Mucosa of rectum (tissue), 2 donors: ENCODE data around the gene AFF3.

ENCODE experiments used
- H3K27ac ChIP-seq, 2 donors: one replicate each; pipeline ENCODE4 v1.7.0; 2013; ENCODE audit warnings: inconsistent platforms in 2 of 2, low read depth in 2 of 2, low read length in 2 of 2
- H3K27me3 ChIP-seq, 2 donors: one replicate each; pipeline ENCODE4 v1.7.0; 2013; ENCODE audit warnings: low read length in 2 of 2; ENCODE audit not compliant: control insufficient read depth in 2 of 2, insufficient read depth in 2 of 2
- H3K36me3 ChIP-seq, 2 donors: one replicate each; pipeline ENCODE4 v1.7.0; 2013; ENCODE audit warnings: low read length in 2 of 2; ENCODE audit not compliant: control insufficient read depth in 2 of 2, insufficient read depth in 2 of 2
- H3K4me1 ChIP-seq, 2 donors: one replicate each; pipeline ENCODE4 v1.7.0; 2013; ENCODE audit warnings: low read length in 2 of 2, mild to moderate bottlenecking in 1 of 2; ENCODE audit not compliant: control insufficient read depth in 2 of 2, insufficient read depth in 2 of 2
- H3K4me3 ChIP-seq, 2 donors: one replicate each; pipeline ENCODE4 v1.7.0; 2013; ENCODE audit warnings: low read length in 2 of 2
- H3K9ac ChIP-seq, 2 donors: one replicate each; pipeline ENCODE4 v1.7.0; 2013; ENCODE audit warnings: low read length in 2 of 2, low read depth in 1 of 2, mild to moderate bottlenecking in 1 of 2
- H3K9me3 ChIP-seq, 2 donors: one replicate each; pipeline ENCODE4 v1.7.0; 2013; ENCODE audit warnings: low read length in 2 of 2; ENCODE audit not compliant: control insufficient read depth in 2 of 2
- donor health status: healthy.
- donor health status: Normal muscosa, but diverticular disease.

AFF3 gene

DNA sequence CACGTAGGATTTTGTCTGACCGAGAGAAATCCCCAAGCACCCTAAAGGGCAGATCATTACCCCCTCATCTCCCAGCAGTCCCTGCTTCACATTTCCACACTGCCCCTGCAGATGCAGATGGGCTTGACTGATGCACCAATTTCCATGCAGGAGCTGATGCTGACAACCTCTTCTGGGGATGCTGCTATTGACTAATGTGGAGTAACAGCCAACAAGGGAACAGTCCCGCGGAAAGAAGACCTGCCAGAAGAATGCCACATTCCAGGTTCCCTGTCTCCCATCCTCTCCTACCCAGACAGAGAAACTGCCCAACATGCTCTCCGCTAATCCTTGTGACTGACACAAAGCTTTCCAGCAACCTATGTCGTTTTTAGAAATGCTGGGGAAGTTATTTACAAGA is 91.7 kb downstream of the AFF3 start:
- Histone ChIP-seq H3K4me3 (no peak overlapping the region), H3K27me3 (no peaks in the 10 kb centered on the region), H3K36me3 (no peaks in the 10 kb centered on the region), H3K9me3 (no peaks in the 10 kb centered on the region), H3K9ac (no peak overlapping the region), H3K4me1 (no peaks in the 10 kb centered on the region), H3K27ac (no peak overlapping the region)

DNA sequence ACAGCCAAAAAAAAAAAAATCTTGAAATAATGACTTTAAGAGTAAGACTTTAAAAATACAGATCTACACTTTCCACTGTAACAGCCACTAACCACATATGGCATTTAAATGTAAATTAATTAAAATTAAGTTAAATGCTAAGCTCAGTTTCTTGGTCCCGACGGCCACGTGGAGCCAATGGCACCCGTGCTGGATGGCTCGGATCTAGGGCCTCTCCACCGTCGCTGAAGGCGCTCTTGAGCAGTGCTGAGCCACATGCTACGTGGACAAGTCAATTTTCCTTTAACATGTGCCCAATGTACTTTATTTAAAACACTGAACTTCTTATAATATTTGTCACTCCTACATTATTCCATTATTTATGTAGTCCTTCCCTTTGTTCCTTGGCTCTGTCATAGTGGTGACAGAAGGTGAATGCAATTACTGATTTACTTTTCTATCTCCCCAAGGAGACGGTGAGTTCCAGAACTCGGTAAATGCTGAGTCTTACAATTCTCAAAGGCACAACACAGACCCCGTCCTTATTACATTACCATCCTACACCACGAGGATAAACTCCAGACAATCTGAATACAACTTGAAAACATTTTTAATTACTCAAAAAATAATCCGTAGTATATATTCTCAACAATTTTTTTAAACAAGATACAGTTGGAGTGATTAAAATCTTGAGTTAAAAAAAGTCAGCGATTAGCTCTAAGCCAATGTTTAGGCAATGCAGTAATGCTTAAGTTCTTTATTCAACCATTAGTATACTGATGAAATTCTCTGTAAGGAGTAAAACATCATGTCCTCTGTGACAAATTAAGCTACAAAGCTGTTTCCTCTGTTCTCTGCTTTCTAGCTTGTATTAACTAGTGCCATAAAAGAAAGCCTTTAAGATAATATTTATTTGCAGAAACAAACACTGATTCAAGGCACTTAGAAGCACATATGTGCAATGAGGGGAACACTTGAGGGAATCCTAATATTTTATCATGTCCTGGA is 95.1 kb downstream of the AFF3 start:
- Histone ChIP-seq H3K9me3 (no peaks in the 10 kb centered on the region), H3K4me1 (no peaks in the 10 kb centered on the region), H3K27ac (no peak overlapping the region), H3K27me3 (no peaks in the 10 kb centered on the region), H3K4me3 (no peak overlapping the region), H3K36me3 (no peaks in the 10 kb centered on the region), H3K9ac (no peak overlapping the region)

DNA sequence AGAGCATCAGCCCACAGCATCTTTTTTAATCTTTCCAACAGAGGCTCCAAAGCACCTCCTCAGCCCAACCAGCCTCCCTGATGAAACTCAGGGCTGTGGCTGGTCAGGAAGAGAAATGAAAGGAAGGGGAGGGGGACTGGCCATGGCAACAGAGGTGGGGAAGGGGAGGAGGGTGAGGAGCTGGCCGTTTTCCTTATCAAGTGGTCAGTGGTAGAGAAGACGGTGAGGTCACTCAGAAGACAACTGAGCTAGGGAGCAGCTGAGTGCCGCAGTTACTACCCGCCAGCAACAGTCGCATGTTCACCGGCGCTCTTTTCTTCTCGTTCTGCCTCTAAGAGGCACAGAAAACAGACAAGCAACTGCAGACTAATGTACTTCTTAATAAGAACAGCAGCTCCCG is 97.4 kb downstream of the AFF3 start:
- Histone ChIP-seq H3K4me1 (no peaks in the 10 kb centered on the region), H3K9ac (no peak overlapping the region), H3K27ac (no peak overlapping the region), H3K9me3 (no peaks in the 10 kb centered on the region), H3K27me3 (no peaks in the 10 kb centered on the region), H3K4me3 (no peak overlapping the region), H3K36me3 (no peaks in the 10 kb centered on the region)

DNA sequence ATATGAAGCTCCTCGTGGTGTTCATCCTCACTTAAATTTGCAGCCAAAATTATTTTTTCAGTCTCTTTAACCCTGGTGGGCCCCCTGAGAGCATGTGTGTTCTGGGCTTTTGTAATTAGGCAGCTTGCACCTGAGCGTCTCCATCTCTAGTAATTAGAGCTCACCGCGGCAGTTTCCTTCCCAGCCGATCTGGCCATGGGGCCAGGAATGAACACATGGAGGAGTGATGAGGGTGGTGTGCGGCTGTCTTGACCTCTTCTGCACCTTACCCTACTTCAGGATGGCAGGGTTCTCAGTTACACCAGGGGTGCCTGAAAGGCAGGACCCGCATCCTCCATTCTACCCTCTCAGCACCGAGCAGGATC is 98.5 kb downstream of the AFF3 start:
- H3K36me3 ChIP-seq = no peaks in the 10 kb centered on the region
- no peaks in the 10 kb centered on the region for H3K9me3 ChIP-seq
- H3K9ac ChIP-seq = no peak overlapping the region
- H3K4me1 ChIP-seq = no peaks in the 10 kb centered on the region
- H3K27me3 ChIP-seq = no peaks in the 10 kb centered on the region
- H3K27ac ChIP-seq = no peak overlapping the region
- no peak overlapping the region for H3K4me3 ChIP-seq

- no peak overlapping the region for H3K27ac ChIP-seq
- no peaks in the 10 kb centered on the region for H3K9me3 ChIP-seq
- no peaks in the 10 kb centered on the region for H3K27me3 ChIP-seq
- no peak overlapping the region for H3K4me3 ChIP-seq
- H3K4me1 ChIP-seq = no peaks in the 10 kb centered on the region
- H3K9ac ChIP-seq = no peak overlapping the region
- no peaks in the 10 kb centered on the region for H3K36me3 ChIP-seq
Measured at GRCh38 chr2:100043081-100043890, 99.1 kb downstream of the AFF3 start.

DNA sequence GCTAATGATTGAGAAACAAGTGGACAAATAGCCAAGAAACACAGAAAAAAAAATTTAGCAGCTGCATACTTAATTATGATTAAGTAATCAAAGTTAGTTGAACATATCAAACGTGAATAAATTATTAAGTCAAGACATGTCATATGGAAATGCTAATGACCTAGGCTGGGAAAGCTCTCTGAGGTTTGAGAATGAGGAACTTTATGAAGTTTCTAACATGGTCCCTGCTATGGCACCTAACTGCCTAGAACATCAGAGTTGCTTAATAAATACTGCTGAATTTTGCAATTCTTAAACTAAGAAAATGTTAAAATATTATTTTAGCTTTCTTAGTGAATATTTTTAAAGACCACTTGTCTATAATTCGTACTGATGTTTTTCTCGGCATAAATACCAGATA is 99.8 kb downstream of the AFF3 start:
- H3K4me3 ChIP-seq = no peak overlapping the region
- H3K9ac ChIP-seq = no peak overlapping the region
- no peaks in the 10 kb centered on the region for H3K27me3 ChIP-seq
- H3K4me1 ChIP-seq = no peaks in the 10 kb centered on the region
- no peaks in the 10 kb centered on the region for H3K36me3 ChIP-seq
- H3K9me3 ChIP-seq = no peaks in the 10 kb centered on the region
- H3K27ac ChIP-seq = no peak overlapping the region

DNA sequence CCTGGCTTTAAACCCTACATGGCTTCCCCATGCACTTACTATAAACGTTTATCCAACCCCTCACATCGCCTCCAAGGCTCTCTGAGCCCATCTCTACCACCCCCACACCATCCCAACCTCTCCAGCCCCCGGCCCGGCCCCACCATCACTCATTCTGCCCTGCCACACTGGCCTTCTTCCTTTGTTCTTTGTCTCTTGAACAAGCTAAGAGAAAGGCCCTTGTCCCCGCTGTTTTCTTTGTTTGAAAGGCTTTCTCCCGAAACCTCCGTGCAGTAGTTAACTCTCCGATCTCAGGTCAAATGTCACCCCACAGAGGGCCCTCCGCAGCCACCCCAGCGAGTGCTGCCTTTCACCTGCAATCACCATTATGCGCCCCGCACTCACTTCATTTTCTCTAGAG is 100.4 kb downstream of the AFF3 start:
- Histone ChIP-seq H3K9me3 (no peaks in the 10 kb centered on the region), H3K9ac (no peak overlapping the region), H3K27ac (no peak overlapping the region), H3K36me3 (no peaks in the 10 kb centered on the region), H3K4me3 (no peak overlapping the region), H3K27me3 (no peaks in the 10 kb centered on the region), H3K4me1 (no peaks in the 10 kb centered on the region)

- H3K4me3 ChIP-seq = no peak overlapping the region
- H3K9me3 ChIP-seq = no peaks in the 10 kb centered on the region
- no peaks in the 10 kb centered on the region for H3K4me1 ChIP-seq
- H3K9ac ChIP-seq = no peak overlapping the region
- no peaks in the 10 kb centered on the region for H3K36me3 ChIP-seq
- H3K27me3 ChIP-seq = no peaks in the 10 kb centered on the region
- H3K27ac ChIP-seq = no peak overlapping the region
Measured at GRCh38 chr2:100041385-100041784, 101.0 kb downstream of the AFF3 start.

- Histone ChIP-seq H3K4me3 (no peak overlapping the region), H3K4me1 (no peaks in the 10 kb centered on the region), H3K27me3 (no peaks in the 10 kb centered on the region), H3K9ac (no peak overlapping the region), H3K36me3 (no peaks in the 10 kb centered on the region), H3K9me3 (no peaks in the 10 kb centered on the region), H3K27ac (no peak overlapping the region)
Measured at GRCh38 chr2:100040906-100041305, 101.5 kb downstream of the AFF3 start.

GRCh38 chr2:100039291-100039980 is 103.0 kb downstream of the AFF3 start:
- no peak overlapping the region for H3K9ac ChIP-seq
- H3K4me1 ChIP-seq = no peaks in the 10 kb centered on the region
- no peak overlapping the region for H3K4me3 ChIP-seq
- no peaks in the 10 kb centered on the region for H3K27me3 ChIP-seq
- no peak overlapping the region for H3K27ac ChIP-seq
- no peaks in the 10 kb centered on the region for H3K9me3 ChIP-seq
- H3K36me3 ChIP-seq = no peaks in the 10 kb centered on the region
